ENCODE data around the gene ABCG2.

The ABCG2 gene

GRCh38 chr4:88188738-88189417 is 30.4 kb upstream of the ABCG2 start:
- Histone ChIP-seq H3K36me3 (ENCODE audit: control insufficient read depth in 2 of 2, insufficient read depth in 1 of 2, low read length in 2 of 2) (no peaks in the 10 kb centered on the region), H3K4me1 (ENCODE audit: control insufficient read depth, insufficient read depth, low read length) (no peaks in the 10 kb centered on the region), H3K27ac (ENCODE audit: extremely low read depth, low read depth, low read length) (no peak overlapping the region), H3K9me3 (ENCODE audit: control insufficient read depth, insufficient read depth, low read depth, low read length) (no peaks in the 10 kb centered on the region), H3K4me3 (ENCODE audit: low read depth, low read length) (no peak overlapping the region)
- TF ChIP-seq ZNF623 (tag by site-specific recombination; IDR thresholded peaks at IDR 0.05): no peak
- TF ChIP-seq PRDM2 (tag by site-specific recombination; IDR thresholded peaks at IDR 0.05; ENCODE audit: borderline replicate concordance): no peak
- no peak for TF ChIP-seq PRDM4 (tag by site-specific recombination; IDR thresholded peaks at IDR 0.05)
- no peak for TF ChIP-seq ZIC2 (tag by site-specific recombination; IDR thresholded peaks at IDR 0.05)
- TF ChIP-seq ZNF18 (tag by site-specific recombination; IDR thresholded peaks at IDR 0.05): no peak
- no peak for TF ChIP-seq SP2 (tag by site-specific recombination; IDR thresholded peaks at IDR 0.05)
- TF ChIP-seq HOXD13 (CRISPR knock-in tag; IDR thresholded peaks at IDR 0.05; ENCODE audit: borderline replicate concordance): no peak
- TF ChIP-seq ZNF624 (tag by site-specific recombination; IDR thresholded peaks at IDR 0.05): no peak
- TF ChIP-seq ZNF16 (tag by site-specific recombination; IDR thresholded peaks at IDR 0.05; ENCODE audit: low read depth): no peak
- no peak for TF ChIP-seq TSHZ1 (tag by site-specific recombination; IDR thresholded peaks at IDR 0.05; ENCODE audit: borderline replicate concordance)
- no peak for TF ChIP-seq ZBTB20 (tag by site-specific recombination; IDR thresholded peaks at IDR 0.05)
- ChIA-PET CTCF (interaction anchor here (0.6 to 1.2 kb wide), 2 partner anchors 21 to 23 kb away, joined by 3 to 4 read pairs; no protein-coding TSS in a partner anchor), POLR2A (no interaction called here)
